Brain microvascular endothelial cell (primary cell): ENCODE data around the gene FRMD4B.

ENCODE experiments used
- DNase-seq: peaks from one replicate; pipeline ENCODE4 v3.0.0-alpha.2; 2020
- H3K27ac ChIP-seq: fragments of 250-450 bp; sonication (Bioruptor Pico); 2 replicates; pipeline ENCODE4 v1.5.1; 2020; ENCODE audit warnings: mild to moderate bottlenecking, moderate library complexity
- H3K27me3 ChIP-seq: fragments of 250-450 bp; sonication (Bioruptor Pico); replicated peaks from 2 replicates; pipeline ENCODE4 v1.5.1; 2020; ENCODE audit warnings: mild to moderate bottlenecking
- H3K36me3 ChIP-seq: fragments of 250-450 bp; sonication (Bioruptor Pico); replicated peaks from 2 replicates; pipeline ENCODE4 v1.5.1; 2020; ENCODE audit warnings: mild to moderate bottlenecking
- H3K4me3 ChIP-seq: 2 replicates; pipeline ENCODE4 v1.5.1; 2011; ENCODE audit warnings: low read depth, mild to moderate bottlenecking, control low read depth, low read length, moderate library complexity
- CTCF ChIP-seq: IDR thresholded peaks from 2 replicates; pipeline ENCODE4 v1.5.1; 2011; ENCODE audit warnings: low read depth, mild to moderate bottlenecking, moderate library complexity, low read length, control low read depth, inconsistent platforms; ENCODE audit errors: missing control alignments
- in situ Hi-C: cut with HindIII; loops from 2 replicates; pipeline ENCODE4 v1.10.0; 2017; ENCODE audit warnings: low sequenced_read_pairs, low pct_ligation_motif_present

Gene FRMD4B

GRCh38 chr3:69141313-69141712 is 244.6 kb downstream of the FRMD4B start:
- TF ChIP-seq CTCF, result no peak
- no peak for DNase-seq
- in situ Hi-C loops, result no loop called here
- no peaks in the 10 kb centered on the region for H3K36me3 ChIP-seq
- H3K27ac ChIP-seq, result no peak overlapping the region
- no peak overlapping the region for H3K4me3 ChIP-seq
- no peaks in the 10 kb centered on the region for H3K27me3 ChIP-seq

GRCh38 chr3:69137412-69137811 is 248.5 kb downstream of the FRMD4B start:
- in situ Hi-C loops, result no loop called here
- no peak for DNase-seq
- Histone ChIP-seq H3K27ac (no peak overlapping the region), H3K27me3 (no peaks in the 10 kb centered on the region), H3K4me3 (no peak overlapping the region), H3K36me3 (no peaks in the 10 kb centered on the region)
- TF ChIP-seq CTCF, result no peak

DNA sequence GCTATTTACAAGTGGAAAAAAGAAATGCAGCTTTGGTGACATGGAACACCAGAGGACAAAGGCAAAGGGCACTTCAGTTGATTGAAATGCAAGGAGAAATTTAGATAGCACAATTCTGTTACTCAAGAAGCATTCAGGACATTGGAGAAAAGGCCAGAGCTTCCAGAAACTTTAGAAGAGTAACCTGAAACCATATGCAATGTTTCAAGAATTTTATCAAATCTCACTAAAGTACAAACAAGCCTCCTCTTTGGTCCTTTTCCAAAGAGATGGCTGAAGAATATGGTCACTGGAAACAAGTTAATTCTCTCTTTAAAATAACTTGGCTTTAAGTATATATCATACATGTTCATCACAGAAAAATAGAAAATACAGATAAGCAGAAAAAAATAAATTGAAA is 248.9 kb downstream of the FRMD4B start:
- TF ChIP-seq CTCF, result no peak
- no peak for DNase-seq
- in situ Hi-C loops, result no loop called here
- H3K36me3 ChIP-seq, result no peaks in the 10 kb centered on the region
- no peak overlapping the region for H3K27ac ChIP-seq
- no peaks in the 10 kb centered on the region for H3K27me3 ChIP-seq
- H3K4me3 ChIP-seq, result no peak overlapping the region

- DNase-seq, result no peak
- H3K36me3 ChIP-seq, result no peaks in the 10 kb centered on the region
- H3K4me3 ChIP-seq, result no peak overlapping the region
- in situ Hi-C loops, result no loop called here
- no peak for TF ChIP-seq CTCF
- no peaks in the 10 kb centered on the region for H3K27me3 ChIP-seq
- H3K27ac ChIP-seq, result no peak overlapping the region
Measured at GRCh38 chr3:69130689-69131088, 255.2 kb downstream of the FRMD4B start.

GRCh38 chr3:69129531-69129930 is 256.4 kb downstream of the FRMD4B start:
- in situ Hi-C loops, result no loop called here
- Histone ChIP-seq H3K36me3 (no peaks in the 10 kb centered on the region), H3K4me3 (no peak overlapping the region), H3K27ac (no peak overlapping the region), H3K27me3 (no peaks in the 10 kb centered on the region)
- DNase-seq, result no peak
- TF ChIP-seq CTCF, result no peak

- H3K27ac ChIP-seq, result no peak overlapping the region
- H3K4me3 ChIP-seq, result no peak overlapping the region
- DNase-seq, result no peak
- no peak for TF ChIP-seq CTCF
- H3K27me3 ChIP-seq, result no peaks in the 10 kb centered on the region
- in situ Hi-C loops, result no loop called here
- H3K36me3 ChIP-seq, result no peaks in the 10 kb centered on the region
Measured at GRCh38 chr3:69128509-69128908, 257.4 kb downstream of the FRMD4B start.
